ENCODE data around the gene PALM2AKAP2.
"Not testable (repeated sequence)": the region's sequence is repeated elsewhere in the genome, so short reads cannot be mapped to it uniquely, and the experiment has no call there.

Gene PALM2AKAP2

DNA sequence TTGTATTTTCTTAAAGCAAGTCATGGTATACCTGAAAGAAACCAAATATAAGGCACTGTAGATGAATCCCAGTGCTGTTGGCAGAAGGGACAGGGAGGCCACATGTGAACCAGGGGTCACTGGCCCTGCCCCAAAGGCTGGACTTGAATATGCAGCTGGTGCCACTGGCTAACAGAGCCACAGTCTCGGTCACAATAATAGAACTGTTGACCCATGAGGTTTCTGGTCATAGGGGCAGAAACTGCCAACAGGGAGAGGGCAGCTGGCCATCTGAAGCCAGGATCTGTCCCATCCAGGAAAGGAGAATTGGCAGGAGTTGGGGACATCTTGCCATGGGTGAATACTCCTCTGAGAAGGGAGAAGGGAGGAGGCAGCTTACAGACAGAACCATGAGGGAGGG is 31.9 kb downstream of the PALM2AKAP2 start:
- DNase-seq: no peak

DNA sequence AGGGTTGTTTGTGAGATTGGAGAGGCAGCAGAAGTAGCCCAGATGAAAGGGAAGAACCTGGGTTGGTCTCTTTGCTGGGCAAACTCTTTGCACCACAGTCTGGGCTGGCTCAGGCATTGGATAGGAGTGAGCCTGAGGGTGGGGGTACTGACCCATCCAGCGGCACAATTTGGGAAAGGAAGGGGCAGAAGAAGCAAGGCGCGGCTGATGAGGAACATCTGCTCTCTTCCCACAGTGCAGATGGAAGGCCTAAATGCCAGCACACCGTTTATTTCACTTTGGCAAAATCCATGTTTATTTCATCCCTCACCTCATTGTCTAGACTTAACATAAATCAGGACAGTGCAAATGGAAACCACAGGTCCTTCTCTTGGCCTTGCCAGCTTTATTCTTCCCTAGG is 32.3 kb downstream of the PALM2AKAP2 start:
- DNase-seq: no peak

DNA sequence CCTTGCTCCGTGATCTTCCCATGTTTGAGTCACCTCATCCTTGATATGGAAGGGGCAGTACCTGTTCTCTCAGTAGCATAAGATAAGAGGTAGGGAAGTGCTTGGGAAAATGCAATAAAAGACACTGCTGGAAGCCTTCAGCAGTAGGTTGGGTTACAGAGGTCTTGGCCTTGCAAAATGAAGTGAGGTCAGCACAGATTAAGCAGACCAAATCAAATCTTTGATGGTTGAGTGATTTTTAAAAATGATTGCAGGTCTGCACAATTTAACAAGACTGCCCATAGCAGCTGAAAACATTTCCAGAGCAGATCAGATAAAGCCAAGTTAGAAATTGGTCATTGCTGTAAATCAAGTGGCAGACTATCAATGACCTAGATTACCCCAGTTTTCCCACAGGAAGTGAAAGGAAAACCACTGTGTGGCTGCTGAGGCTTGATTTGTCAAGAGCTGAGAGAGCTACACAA is 32.9 kb downstream of the PALM2AKAP2 start:
- DNase-seq: no peak

GRCh38 chr9:109813303-109813702 is 33.3 kb downstream of the PALM2AKAP2 start:
- DNase-seq: no peak

DNA sequence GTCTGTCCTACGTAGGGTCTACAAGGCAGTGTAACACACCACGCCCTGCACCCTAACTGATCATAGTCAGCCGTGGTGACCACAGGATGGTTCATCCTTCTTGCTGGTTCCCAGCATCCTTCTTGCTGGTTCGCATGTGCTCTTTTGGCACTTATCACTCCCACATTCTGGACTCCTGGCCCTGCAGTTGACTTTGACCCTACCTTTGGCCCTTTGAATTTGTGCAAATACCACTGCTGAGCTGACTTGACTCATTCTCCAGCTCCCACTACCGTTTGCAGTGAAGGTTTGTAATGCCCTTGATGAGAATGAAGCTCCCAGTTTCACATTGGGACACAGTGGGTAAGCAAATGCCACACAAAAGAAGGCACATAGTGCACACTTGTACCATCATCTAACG is 33.8 kb downstream of the PALM2AKAP2 start:
- no peak for DNase-seq

- no peak for DNase-seq
Measured at GRCh38 chr9:109815366-109815947, 35.5 kb downstream of the PALM2AKAP2 start.

DNA sequence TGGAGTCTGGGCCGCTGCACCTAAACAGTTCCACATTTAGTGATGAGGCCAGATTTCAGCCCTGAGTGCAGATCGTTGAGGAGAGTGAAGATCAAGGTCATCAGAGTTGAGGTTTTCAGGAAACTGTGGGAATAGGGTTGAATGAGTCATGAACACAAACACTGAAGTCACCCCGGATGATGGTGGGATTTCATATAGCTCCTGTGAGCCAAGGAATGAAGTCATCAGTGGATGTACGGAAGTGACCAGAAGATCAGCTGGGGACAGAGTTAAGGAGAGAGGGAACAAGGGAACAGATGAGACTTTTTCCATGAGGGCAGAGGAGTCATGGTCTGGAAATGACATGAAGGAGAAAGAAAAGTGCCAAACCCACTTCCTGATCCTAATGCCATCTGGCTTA is 36.5 kb downstream of the PALM2AKAP2 start:
- no peak for DNase-seq

- DNase-seq: no peak
Measured at GRCh38 chr9:109817146-109817845, 37.3 kb downstream of the PALM2AKAP2 start.

GRCh38 chr9:109817846-109818472 is 38.0 kb downstream of the PALM2AKAP2 start:
- peak; percentile 74 for DNase-seq

GRCh38 chr9:109821711-109822110 is 41.7 kb downstream of the PALM2AKAP2 start:
- DNase-seq: no peak

DNA sequence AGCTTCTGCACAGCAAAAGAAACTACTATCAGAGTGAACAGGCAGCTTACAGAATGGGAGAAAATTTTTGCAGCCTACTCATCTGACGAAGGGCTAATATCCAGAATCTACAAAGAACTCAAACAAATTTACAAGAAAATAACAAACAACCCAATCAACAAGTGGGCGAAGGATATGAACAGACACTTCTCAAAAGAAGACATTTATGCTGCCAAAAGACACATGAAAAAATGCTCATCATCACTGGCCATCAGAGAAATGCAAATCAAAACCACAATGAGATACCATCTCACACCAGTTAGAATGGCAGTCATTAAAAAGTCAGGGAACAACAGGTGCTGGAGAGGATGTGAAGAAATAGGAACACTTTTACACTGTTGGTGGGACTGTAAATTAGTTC is 45.4 kb downstream of the PALM2AKAP2 start:
- DNase-seq: not testable (repeated sequence)

DNA sequence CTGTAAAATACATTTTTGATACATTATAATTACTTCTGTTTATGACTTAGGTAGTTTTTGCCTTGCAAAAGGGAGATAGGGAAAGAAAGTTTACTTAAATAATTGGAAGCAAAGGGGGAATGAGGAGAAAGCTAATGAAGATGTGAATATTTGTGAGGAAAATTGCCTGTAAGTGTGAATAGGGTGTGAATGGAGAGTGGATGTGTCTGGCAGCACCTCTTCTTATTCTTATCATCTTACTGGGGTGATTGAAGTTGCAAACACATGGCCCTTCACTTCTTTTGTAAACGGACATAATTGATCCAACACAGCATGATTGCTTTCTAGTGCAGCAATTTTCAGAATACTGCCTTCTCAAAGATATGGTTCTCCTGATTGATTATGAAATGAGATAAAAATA is 46.6 kb downstream of the PALM2AKAP2 start:
- no peak for DNase-seq

GRCh38 chr9:109828254-109828653 is 48.3 kb downstream of the PALM2AKAP2 start:
- no peak for DNase-seq
